SKM-1 (cell line): ENCODE results near the gene NR2F1.

Experiments used
- DNase-seq: peaks from one replicate; lab custom pipeline; 2025; ENCODE audit not compliant: unreplicated experiment; lab: John Stamatoyannopoulos, UW

Gene NR2F1

DNA sequence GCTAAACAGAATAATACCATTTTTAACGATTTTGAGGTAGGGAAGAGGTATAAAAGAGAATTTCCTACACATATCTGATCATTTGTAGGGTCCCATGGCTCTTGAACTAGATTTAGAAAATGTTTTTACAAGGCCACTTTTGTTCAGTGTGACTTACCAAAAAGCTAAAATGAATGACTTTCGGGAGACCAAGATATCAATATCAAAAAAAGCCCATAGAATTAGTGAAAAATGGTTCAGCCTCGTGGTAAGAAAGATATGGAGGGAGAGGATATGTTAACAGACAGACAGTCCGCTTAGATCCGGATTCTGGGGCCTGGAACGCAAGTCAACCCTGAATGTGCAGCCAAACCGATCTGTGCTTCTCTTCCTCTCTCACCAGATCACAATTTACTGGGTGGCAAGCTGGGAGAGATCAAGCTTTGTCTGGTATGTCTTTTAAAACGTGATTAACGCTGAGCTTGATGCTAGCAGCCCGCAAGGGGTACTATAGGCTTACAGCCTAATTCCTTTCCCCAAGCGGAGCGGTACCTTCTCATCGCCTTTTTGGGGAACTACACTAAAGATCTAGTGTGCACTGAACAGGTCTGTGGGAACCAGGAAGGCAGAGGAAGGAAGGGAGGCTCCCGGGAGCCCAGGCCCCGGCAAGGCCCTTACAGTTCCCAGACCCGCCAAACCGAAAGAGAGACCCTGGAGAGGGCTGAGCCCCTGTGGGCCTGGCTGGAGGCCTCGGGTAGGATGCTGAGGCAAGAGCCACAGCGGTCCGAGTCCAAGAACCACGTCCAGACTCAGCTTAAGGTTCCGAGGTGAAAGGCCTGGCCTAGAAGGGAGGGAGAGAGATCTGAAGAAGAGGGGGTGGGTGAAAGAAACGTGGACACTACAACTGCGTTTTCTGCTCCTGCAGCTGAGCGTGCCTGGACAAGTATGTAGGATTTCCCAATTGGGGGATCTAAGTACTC, 4.9 kb upstream of the NR2F1 start:
- DNase-seq, result no peak

- DNase-seq, result no peak
These were observed 4.0 kb upstream of the NR2F1 start for GRCh38 chr5:93578813-93579691.

DNA sequence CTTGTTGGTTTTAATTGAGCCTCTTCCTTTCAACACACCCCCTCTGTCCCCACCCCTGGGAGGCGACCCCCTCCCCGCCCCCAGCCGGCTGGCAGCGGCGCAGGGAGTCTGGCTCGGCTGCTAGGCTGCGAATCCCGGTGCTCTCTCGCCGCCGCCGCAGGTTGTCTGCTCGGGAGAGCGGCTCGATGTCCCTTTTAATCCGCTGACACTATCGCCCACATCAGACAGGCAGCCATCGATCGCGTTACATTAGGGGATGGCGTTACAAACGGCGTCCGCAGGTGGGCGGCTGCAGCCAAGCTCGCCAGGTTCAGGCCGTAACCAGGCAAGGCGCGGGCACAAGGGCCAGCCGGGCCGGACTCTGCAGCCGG, 3.3 kb upstream of the NR2F1 start:
- no peak for DNase-seq

GRCh38 chr5:93580063-93580926, 2.7 kb upstream of the NR2F1 start:
- no peak for DNase-seq

DNA sequence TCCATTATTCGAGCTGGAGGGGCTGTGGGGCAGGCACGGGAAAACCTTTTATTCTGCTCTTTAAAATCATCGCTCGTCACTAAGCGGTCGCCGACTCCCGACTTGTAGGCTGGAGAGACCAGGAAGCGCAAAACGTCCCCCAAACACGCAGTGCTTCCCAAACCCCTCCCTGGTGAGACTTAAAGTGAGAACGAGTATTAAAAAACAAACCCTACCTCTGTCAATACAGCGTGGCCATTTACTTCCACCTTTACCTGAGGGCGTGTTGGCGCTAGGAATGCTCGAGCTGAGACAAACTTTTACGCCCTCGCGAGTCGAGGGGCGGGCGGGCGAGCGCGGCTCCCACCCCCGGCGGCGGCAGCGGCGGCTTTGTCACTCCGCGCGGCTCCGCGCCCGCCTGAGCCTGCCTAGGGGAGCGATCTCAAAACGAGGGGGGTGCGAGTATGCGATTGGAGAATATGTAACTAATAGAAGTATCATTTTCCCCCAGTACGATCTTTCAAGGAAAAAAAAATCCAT, 2.0 kb upstream of the NR2F1 start, which contains the start of gene NR2F1-AS1:
NR2F1-AS1 (minus strand) TSS at position 293 of the 519 bp plus-strand sequence.
- no peak for DNase-seq

DNA sequence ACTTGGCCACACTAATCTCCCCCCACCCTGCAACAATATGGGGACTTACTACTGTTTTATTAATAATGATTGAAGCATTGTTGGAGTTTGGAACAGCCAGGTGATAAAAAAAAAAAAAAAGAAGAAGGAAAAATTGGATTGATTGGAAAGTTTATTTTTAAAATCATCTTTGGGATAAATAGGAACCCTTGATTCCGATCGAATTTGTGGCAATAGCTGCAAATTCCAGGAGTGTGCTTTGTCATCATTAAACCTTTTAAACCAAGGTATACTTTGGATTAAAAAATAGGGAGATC, 907 bp upstream of the NR2F1 start:
- DNase-seq, result no peak

- DNase-seq, result no peak
These were observed 381 bp downstream of the NR2F1 start for GRCh38 chr5:93583439-93583767.

- DNase-seq, result no peak
These were observed 960 bp downstream of the NR2F1 start for GRCh38 chr5:93583768-93584595.

DNA sequence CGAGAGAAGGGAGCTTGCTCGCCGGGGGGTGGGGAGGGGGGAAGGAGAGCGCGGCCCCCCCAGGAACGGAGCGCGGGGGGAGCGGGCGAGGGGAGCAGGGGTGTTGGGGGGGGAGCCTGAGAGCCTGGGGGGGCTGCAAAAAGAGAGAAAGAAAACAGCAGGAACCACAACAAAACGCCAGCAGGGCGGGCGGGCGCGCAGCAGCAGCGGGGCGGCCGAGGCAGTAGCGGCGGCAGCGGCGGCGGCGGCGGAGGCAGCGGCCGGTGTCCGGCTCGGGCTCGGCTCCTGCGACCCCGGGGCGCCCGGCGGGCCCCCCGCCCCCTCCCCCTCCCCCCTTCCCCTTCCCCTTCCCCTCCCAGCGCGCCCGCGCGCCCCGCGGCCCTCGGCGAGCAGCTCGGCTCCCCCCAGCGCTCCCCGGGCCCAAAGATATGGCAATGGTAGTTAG, 1.6 kb downstream of the NR2F1 start:
- no peak for DNase-seq

DNA sequence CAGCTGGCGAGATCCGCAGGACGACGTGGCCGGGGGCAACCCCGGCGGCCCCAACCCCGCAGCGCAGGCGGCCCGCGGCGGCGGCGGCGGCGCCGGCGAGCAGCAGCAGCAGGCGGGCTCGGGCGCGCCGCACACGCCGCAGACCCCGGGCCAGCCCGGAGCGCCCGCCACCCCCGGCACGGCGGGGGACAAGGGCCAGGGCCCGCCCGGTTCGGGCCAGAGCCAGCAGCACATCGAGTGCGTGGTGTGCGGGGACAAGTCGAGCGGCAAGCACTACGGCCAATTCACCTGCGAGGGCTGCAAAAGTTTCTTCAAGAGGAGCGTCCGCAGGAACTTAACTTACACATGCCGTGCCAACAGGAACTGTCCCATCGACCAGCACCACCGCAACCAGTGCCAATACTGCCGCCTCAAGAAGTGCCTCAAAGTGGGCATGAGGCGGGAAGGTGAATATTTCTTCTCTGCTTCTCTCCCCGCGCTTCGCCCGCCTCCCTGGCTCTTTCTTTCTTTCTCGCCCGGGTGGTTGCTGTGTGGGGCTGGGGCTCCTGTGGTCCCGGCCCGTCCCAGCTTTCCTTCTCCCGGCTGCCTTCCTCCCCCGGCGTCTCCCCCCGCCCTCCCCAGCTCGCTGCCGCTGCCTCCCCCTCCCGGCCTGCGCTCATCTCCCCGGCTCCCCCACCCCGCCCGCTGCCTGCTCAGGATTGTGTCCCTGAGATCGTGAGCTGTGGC, 2.2 kb downstream of the NR2F1 start:
- no peak for DNase-seq

- no peak for DNase-seq
These were observed 2.9 kb downstream of the NR2F1 start for GRCh38 chr5:93585767-93586385.

DNA sequence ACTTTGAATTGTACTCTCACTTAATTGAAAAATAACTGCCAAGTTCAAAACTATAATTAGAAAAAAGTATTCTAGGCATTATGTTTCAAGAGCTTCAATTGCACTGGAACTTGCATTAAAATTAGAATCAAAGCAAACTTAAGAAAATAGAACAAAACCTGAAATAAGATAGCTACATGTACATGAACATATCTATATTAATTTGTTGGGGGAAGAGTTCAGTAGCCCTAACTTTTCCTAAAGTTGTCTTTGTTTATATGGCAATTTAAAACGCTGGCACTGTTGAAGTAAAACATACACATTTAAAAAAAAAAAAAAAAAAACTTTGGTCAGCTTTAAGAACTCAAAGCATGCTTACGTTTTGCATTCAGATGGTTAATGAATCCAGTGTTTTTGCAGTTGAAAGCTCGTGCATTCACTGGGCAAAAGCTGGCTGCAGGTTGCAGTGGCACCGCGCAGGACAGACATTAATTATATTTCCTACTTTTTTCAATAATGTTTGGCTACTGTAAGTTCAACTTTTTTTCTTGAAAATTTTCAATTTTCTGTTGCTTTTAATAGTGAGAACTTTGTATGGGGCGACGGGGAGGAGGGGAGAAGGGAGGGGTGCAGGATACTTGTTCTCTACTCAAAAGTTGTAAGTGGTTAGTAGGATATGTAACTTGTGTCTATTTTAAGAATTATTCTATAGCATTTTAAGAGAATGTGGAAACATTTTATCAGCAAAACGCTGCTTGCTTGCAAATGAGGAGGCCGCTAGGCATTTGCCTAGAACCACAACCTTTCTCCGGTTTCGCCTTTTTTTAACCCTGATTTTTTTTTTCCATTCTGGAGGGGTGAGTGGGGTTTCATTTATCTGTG, 3.9 kb downstream of the NR2F1 start:
- DNase-seq, result no peak

DNA sequence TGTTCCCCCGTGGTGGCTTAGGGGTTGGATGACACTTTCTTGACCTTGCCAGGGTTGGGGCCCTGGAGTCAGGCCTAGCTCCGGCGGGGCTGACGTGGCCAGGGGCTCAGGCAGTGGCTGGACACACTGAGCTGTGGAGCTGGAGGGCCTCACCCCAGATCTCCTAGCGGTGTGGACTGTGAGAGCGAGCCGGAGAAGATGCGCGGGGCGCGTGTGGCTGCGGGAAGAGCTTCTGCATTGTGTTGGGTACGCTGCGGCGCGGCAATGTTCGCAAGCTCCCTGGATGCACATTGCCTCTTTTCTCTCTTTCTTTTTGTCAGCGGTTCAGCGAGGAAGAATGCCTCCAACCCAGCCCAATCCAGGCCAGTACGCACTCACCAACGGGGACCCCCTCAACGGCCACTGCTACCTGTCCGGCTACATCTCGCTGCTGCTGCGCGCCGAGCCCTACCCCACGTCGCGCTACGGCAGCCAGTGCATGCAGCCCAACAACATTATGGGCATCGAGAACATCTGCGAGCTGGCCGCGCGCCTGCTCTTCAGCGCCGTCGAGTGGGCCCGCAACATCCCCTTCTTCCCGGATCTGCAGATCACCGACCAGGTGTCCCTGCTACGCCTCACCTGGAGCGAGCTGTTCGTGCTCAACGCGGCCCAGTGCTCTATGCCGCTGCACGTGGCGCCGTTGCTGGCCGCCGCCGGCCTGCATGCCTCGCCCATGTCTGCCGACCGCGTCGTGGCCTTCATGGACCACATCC, 4.8 kb downstream of the NR2F1 start:
- no peak for DNase-seq

GRCh38 chr5:93588352-93589151, 5.5 kb downstream of the NR2F1 start:
- DNase-seq, result no peak

- DNase-seq, result no peak
These were observed 6.3 kb downstream of the NR2F1 start for GRCh38 chr5:93589152-93589828.

GRCh38 chr5:93589829-93590215, 6.8 kb downstream of the NR2F1 start:
- DNase-seq, result no peak
